GM21360 (cell line): ENCODE measurements around the gene TUBGCP5.

Source experiments
- ATAC-seq: cut with Tn5 transposase; IDR thresholded peaks from one replicate; pipeline ENCODE4 v1.9.1; 2021; ENCODE audit warnings: mild to moderate bottlenecking, moderate library complexity; ENCODE audit not compliant: unreplicated experiment

Gene TUBGCP5

DNA sequence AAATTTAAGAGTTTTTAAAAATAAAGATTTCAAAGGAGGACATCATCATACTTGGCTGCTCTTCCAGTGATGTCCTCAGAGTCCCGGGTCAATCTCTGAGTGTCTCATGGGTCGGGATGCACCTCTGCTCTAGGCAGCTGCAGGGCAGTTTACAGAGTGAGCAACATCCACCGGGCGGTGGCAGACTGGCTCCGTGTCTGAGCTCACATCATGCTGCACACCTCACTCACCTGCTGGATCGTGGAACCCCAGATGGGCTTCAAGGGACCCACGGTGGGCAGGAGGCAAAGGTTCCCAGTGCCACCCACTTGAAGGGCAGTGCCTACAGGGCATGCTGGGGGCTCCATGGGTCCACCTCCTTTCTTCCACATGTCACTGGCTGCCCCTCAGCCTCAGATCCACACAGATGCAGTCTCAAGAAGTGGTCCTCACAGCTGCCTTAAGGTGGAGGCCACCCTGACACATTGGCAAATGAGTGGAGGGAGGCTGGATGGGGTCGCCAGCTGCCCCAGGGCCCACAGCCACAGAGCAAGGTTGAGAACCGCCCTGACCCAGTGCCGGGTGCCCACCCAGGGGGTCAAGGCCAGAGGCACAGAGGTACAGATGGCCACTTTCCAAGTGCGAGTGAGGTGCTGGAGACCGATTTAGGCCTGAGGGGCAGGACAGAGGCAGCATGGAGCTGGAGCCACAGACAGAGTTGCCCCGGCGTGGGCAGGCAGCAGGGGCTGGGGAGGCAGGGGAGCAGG lies 84.4 kb downstream of the TUBGCP5 start:
- ATAC-seq: no peak

DNA sequence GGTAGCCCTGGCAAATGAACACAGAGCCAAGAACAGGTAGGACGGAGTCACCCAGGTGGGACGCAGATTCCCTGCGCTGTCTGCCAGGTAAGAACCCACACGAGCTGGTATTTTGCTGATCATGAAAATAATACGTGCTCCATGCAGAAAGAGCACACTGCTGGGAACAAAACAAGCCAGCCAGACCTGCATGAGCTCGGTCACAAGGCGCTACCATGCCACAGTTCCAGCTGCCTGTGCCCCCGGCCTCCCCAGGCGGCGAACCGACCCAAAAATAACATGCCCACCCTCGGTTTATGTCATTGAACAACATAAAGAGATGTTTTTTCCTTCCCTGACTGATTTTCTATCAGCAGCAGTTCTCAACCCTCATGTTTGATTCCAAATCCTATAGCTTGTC lies 85.0 kb downstream of the TUBGCP5 start:
- ATAC-seq: no peak

- ATAC-seq: no peak
These were observed 86.4 kb downstream of the TUBGCP5 start for GRCh38 chr15:22952796-22953579.

- ATAC-seq: no peak
These were observed 87.7 kb downstream of the TUBGCP5 start for GRCh38 chr15:22951381-22952280.

DNA sequence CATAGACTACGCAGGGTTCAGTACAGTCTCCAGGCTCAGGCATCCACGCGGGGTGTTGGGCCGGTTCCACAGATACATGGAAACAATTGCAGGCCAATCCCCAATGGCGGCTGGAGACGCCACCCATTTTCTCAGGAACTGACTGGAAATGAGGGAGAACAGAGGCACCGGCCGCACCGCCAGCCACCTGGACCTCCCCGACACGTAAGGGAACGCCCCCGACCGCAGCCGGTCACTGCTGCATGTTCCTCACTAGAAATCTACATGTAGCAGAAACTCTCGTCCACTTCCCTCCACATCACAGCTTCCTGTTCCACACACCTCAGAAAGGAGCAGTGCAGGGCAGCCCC lies 88.4 kb downstream of the TUBGCP5 start:
- no peak for ATAC-seq

DNA sequence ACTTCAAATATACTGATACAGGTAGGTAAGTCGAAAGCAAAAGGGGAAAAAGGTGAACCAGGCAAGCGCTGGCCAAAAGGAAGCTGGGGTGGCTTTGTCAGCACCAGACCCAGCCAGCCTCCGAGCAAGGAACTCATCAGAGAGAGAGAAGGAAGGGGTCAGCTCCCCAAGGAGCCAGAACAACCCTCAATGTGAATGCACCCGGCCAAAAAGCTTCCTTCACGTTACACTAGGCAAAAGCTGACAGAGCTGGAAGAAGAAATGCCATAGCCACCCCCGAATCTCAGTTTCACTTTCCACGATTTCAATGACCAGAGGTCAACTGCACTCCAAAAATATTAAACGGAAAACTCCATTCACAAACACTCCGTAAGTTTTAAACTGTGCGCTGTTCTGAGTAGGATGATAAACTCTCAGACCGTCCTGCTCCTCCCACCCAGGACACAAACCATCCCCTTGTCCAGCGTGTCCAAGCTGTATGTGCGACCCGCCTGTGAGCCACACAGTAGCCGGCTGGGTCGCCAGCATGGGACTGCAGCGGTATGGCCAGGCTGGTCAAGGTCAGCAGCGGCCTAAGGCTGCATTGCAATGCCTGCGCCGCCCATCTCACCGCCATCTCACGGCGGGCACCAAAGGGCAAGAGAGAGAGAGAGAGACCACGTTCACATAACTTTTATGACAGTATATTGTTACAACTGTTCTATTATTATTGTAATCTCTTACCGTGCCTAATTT lies 88.9 kb downstream of the TUBGCP5 start:
- no peak for ATAC-seq
